GM12865 (cell line): ENCODE measurements around the gene EGFR.

Source experiments
- DNase-seq: peaks from one replicate; pipeline ENCODE4 v3.0.0; 2010; ENCODE audit warnings: low read depth
- H3K4me3 ChIP-seq: 2 replicates; pipeline ENCODE4 v1.5.1; 2011; ENCODE audit warnings: mild to moderate bottlenecking, low read depth, low read length, control low read depth
- TF ChIP-seq, protein P1 (sequence below): IDR thresholded peaks from 2 replicates; pipeline ENCODE4 v1.5.1; 2011; ENCODE audit warnings: low read length, control low read depth, low read depth, inconsistent platforms; ENCODE audit not compliant: insufficient read depth; ENCODE audit errors: missing control alignments

EGFR gene

DNA sequence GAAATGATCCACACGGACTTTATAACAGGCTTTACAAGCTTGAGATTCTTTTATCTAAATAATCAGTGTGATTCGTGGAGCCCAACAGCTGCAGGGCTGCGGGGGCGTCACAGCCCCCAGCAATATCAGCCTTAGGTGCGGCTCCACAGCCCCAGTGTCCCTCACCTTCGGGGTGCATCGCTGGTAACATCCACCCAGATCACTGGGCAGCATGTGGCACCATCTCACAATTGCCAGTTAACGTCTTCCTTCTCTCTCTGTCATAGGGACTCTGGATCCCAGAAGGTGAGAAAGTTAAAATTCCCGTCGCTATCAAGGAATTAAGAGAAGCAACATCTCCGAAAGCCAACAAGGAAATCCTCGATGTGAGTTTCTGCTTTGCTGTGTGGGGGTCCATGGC, 155.6 kb downstream of the EGFR start:
- TF ChIP-seq, protein P1, sequence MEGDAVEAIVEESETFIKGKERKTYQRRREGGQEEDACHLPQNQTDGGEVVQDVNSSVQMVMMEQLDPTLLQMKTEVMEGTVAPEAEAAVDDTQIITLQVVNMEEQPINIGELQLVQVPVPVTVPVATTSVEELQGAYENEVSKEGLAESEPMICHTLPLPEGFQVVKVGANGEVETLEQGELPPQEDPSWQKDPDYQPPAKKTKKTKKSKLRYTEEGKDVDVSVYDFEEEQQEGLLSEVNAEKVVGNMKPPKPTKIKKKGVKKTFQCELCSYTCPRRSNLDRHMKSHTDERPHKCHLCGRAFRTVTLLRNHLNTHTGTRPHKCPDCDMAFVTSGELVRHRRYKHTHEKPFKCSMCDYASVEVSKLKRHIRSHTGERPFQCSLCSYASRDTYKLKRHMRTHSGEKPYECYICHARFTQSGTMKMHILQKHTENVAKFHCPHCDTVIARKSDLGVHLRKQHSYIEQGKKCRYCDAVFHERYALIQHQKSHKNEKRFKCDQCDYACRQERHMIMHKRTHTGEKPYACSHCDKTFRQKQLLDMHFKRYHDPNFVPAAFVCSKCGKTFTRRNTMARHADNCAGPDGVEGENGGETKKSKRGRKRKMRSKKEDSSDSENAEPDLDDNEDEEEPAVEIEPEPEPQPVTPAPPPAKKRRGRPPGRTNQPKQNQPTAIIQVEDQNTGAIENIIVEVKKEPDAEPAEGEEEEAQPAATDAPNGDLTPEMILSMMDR = no peak
- no peak overlapping the region for H3K4me3 ChIP-seq
- DNase-seq = no peak

DNA sequence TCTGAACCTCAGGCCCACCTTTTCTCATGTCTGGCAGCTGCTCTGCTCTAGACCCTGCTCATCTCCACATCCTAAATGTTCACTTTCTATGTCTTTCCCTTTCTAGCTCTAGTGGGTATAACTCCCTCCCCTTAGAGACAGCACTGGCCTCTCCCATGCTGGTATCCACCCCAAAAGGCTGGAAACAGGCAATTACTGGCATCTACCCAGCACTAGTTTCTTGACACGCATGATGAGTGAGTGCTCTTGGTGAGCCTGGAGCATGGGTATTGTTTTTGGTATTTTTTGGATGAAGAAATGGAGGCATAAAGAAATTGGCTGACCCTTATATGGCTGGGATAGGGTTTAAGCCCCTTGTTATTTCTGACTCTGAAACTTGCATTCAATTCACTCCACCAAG, 156.0 kb downstream of the EGFR start:
- DNase-seq = no peak
- no peak overlapping the region for H3K4me3 ChIP-seq
- TF ChIP-seq, protein P1 = no peak

DNA sequence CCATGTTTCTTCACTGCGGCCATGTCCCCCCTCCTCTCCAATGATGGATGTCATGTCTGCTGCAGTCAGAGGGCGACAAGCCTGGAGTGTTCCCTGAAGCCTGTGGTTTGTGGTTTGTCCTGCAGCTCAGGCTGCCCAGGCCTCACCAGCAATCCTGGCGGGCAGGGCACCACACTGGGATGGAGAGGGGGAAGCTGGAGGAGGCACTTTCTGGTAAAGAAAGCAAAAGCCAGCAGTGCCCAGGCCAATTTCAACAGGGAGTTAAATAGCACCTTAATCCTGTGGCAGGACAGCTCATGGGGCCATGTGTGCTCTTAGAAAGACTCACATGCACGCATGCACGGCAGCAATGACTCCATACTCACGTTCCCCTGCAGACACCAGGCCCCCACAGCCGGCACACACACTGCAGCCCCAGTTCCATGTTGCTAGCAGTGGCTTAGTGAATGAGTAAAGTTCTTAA, 158.3 kb downstream of the EGFR start:
- DNase-seq = no peak
- TF ChIP-seq, protein P1 = no peak
- H3K4me3 ChIP-seq = no peak overlapping the region

DNA sequence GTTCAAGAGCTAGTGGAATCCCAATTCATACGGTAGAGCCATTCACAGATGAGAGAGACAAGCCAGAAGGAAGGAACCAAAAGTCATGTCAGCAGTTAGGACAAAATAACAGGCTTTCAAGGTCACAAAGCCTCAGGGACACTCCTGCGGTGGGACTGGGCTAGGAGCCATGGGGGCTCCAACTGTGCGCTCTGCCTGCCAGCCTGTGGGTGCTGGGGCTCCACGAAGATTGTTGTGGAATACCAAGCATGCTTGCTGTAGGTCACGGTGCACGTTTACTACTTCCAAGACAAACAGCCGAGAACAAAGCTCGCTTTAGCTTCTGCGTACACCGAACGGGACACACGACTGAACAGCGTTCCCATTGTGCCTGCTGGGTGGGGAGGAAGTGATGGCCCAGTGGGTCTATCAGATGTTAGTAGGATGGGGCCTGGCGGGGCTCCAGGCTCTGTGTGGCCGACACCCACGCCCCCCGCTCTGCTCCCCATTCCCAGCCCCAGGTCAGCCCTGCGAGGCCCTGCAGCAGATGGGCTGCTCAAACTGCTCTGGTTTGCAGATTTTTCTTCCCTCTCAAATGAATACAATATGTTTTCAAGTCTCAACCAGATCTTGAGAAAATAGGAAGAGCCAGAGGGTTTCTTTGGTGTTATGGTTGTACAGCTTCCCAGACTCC, 158.9 kb downstream of the EGFR start:
- DNase-seq = no peak
- no peak overlapping the region for H3K4me3 ChIP-seq
- TF ChIP-seq, protein P1 = no peak

DNA sequence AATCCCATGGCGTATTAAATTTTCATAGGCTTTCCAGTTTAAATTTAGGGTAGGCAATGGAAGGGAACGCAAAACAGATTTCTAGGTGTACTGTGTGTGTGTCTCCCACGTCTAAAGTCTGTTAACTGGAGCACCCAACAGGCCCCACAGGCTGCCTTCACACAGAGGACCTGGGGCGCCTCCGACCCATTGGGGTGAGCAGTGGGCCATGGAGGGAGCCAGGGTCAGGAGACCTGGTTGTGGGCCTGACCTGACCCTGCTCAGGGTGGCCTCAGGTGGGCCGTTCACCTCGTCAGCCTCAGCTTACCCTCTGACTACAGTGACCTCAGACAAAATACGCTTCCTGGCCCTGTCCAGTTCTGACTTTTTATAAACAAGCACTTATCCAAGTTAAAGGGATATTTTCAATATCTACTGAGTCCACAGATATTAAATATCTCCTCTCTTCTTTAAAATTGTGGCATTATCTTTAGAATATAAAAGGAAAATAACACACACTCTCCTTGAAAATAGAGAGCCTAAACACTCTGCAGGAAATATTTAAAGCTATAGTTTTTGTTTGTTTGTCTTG, 159.6 kb downstream of the EGFR start:
- H3K4me3 ChIP-seq = no peak overlapping the region
- TF ChIP-seq, protein P1 = no peak
- DNase-seq = no peak

DNA sequence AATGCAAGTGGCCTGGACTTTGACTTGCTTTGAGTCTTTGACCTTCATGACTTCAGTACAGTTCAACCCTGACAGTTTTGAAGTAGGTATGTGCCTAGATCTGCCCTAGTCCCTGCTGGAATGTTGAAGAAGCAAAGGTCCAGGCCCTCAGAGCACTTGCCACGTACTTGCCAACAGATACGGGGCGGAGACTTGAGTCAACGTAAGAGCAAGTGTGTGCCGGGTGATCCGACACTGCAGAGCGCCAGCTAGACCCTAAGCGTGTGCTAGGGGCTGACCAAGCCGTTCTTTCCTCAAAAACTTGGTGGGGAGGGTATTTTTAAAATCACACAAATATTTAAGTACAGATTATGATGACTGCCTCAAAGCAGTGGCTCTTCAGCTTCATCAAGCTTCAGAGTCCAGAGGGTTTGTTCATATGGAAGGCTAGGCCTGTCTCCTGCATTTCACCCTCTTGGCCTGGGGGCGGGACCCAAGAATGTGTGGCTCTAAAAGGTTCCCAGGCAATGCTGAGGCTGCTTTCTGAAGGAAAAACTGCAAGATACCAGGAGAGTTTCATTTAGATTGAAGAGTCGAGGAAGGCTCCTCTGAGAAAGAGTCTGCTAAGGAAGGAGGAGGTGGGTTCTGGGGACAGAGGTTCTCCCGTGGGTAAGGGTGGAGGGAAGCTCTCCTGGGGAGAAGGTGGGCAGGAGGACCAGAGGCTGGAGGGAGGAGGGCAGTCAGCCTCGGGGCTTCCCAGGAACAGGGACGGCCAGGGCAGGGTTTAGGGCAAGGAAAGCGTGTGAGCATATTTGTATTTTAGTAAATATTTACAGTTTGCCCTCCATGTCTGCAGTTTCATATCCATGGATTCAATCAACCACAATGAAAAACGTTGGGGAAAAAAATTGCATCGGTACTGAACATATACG, 160.3 kb downstream of the EGFR start:
- no peak overlapping the region for H3K4me3 ChIP-seq
- DNase-seq = no peak
- TF ChIP-seq, protein P1 = no peak
